Dendritic cell treated with granulocyte-macrophage colony-stimulating factor and Interleukin-4, amounts not matched to agents 40 ng/mL and 50 ng/mL, for 4 days (primary cell): Measurements from ENCODE around the gene HIP1.
"Not testable (repeated sequence)": the region's sequence is repeated elsewhere in the genome, so short reads cannot be mapped to it uniquely, and the experiment has no call there.

ENCODE experiments used
- H3K27ac Mint-ChIP-seq: one replicate; pipeline ENCODE4 v1.8.0; 2022; ENCODE audit warnings: mild to moderate bottlenecking, mixed read lengths
- H3K27me3 Mint-ChIP-seq: one replicate; pipeline ENCODE4 v1.8.0; 2022; ENCODE audit warnings: mild to moderate bottlenecking, mixed read lengths
- H3K36me3 Mint-ChIP-seq: one replicate; pipeline ENCODE4 v1.8.0; 2022; ENCODE audit warnings: low read depth, mixed read lengths
- H3K4me1 Mint-ChIP-seq: one replicate; pipeline ENCODE4 v1.8.0; 2022; ENCODE audit warnings: low read depth, mixed read lengths
- H3K4me3 Mint-ChIP-seq: one replicate; pipeline ENCODE4 v1.8.0; 2022; ENCODE audit warnings: mild to moderate bottlenecking, moderate library complexity, mixed read lengths
- H3K9me3 Mint-ChIP-seq: one replicate; pipeline ENCODE4 v1.8.0; 2022; ENCODE audit warnings: mixed read lengths
- intact Hi-C: fragments of 100-400 bp; cut with micrococcal nuclease; formaldehyde crosslinking; loops from one replicate; pipeline ENCODE4 v1.15.0; 2022

Gene HIP1

DNA sequence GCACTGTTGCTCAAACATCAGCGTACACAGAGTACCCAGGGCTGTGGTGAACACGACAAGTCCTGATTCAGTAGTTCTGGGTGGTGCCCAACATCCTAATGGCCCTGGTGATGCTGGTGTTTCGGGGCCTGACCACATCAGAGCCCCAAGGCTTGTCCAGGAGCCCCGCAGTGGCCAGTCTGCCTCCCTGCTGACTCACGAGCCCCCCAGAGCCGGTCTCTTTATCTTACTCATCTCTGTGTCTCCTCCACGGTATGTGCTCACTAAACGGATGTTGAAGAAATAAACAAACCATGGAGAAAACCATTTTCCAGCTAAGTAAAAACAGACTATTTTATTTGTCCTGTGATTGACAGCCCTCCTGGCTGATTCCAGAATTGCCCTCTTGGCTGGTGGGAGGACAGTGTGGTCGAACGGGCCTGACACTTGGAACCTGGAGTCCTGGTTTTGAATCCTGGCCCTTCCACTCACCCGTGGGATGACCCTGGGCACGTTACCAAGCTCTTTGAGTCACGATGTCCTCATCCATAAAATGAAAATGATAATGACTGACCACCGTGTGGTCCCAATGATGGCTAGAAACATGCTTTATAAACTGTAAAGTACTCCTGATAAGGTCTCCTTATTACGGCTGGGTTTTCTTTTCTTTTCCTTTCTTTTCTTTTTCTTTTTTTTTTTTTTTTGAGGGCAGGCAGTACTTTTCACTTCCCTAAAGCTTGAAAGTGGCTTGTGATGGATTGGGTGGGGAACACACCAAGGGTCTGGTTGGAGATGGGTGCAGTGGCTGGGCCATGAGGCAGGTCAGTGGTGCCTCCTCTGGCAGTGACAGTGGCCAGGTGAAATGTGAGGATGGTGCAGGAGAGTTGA lies 5.7 kb downstream of the HIP1 start:
- peaks cover 43% of the 10 kb centered on the region for H3K36me3 Mint-ChIP-seq
- H3K9me3 Mint-ChIP-seq = no peaks in the 10 kb centered on the region
- peaks cover 68% of the 10 kb centered on the region for H3K4me1 Mint-ChIP-seq
- no peaks in the 10 kb centered on the region for H3K27me3 Mint-ChIP-seq
- intact Hi-C loops = no loop called here
- no peak overlapping the region for H3K4me3 Mint-ChIP-seq
- no peak overlapping the region for H3K27ac Mint-ChIP-seq

DNA sequence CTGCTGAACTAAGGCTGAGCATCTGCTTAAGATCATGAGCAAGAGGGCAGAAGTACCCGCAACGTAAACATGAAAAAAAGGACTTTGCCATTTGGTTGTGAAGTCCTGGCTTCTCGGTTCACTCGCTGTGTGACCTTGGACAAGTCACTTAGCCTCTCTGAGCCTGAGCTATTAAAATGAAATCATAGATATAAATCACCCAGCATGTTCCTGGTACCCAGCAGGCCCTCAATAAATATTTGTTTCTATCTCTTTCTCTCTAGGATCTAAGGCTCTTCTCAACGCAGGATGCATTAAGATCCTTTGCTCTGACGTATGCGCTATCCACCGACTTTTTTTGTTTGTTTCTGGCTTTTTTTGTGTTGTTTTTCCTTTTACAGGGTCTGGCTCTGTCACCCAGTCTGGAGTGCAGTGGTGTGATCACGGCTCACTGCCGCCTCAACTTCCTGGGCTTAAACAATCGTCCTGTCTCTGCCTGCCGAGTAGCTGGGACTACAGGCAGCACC lies 6.7 kb downstream of the HIP1 start:
- Mint-ChIP-seq H3K36me3 (peaks cover 43% of the 10 kb centered on the region), H3K4me3 (no peak overlapping the region), H3K27me3 (no peaks in the 10 kb centered on the region), H3K27ac (no peak overlapping the region), H3K4me1 (peaks cover 62% of the 10 kb centered on the region), H3K9me3 (no peaks in the 10 kb centered on the region)
- intact Hi-C loops = no loop called here

DNA sequence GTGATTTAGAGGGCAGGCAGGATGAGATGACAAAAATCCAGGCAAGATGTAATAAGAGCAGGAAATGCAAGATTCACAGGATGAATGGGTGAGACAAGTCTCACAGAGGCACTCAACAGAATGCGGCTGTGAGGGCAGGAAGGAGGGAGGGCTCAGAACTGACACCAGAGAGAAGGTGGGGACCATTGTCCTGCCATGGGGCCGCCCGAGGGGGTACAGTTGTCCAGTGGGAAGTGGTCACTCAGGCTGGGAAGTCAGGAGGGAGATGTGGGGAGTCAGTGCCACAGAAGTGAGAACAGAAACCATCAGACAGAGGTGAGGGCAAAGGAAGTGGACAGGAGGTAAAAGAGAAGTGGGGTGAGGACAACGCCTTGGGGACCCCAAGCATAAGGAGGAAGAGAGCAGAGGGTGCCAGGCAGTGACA lies 8.9 kb downstream of the HIP1 start:
- no peaks in the 10 kb centered on the region for H3K9me3 Mint-ChIP-seq
- peaks cover 33% of the 10 kb centered on the region for H3K36me3 Mint-ChIP-seq
- peaks cover 61% of the 10 kb centered on the region for H3K4me1 Mint-ChIP-seq
- intact Hi-C loops = loop anchor here (5.0 kb wide), 1 partner anchor 32 kb away; no protein-coding TSS in a partner anchor
- peak overlapping the region; percentile 54 for H3K27ac Mint-ChIP-seq
- no peak overlapping the region for H3K4me3 Mint-ChIP-seq
- H3K27me3 Mint-ChIP-seq = no peaks in the 10 kb centered on the region

GRCh38 chr7:75727881-75728593 lies 10.7 kb downstream of the HIP1 start:
- Mint-ChIP-seq H3K4me1 (peaks cover 52% of the 10 kb centered on the region), H3K36me3 (peaks cover 31% of the 10 kb centered on the region), H3K27me3 (no peaks in the 10 kb centered on the region), H3K4me3 (no peak overlapping the region), H3K9me3 (no peaks in the 10 kb centered on the region), H3K27ac (no peak overlapping the region)
- intact Hi-C loops = loop anchor here (5.0 kb wide), 1 partner anchor 34 kb away; no protein-coding TSS in a partner anchor

GRCh38 chr7:75727351-75727750 lies 11.4 kb downstream of the HIP1 start:
- Mint-ChIP-seq H3K4me1 (peaks cover 51% of the 10 kb centered on the region), H3K36me3 (peaks cover 24% of the 10 kb centered on the region)
- H3K9me3 Mint-ChIP-seq, H3K4me3 Mint-ChIP-seq, H3K27me3 Mint-ChIP-seq, H3K27ac Mint-ChIP-seq: not testable (repeated sequence)
- intact Hi-C loops = loop anchor here (5.0 kb wide), 1 partner anchor 35 kb away; no protein-coding TSS in a partner anchor

GRCh38 chr7:75725306-75725705 lies 13.4 kb downstream of the HIP1 start:
- Mint-ChIP-seq H3K27ac (no peak overlapping the region), H3K27me3 (no peaks in the 10 kb centered on the region), H3K4me1 (peaks cover 46% of the 10 kb centered on the region), H3K4me3 (no peak overlapping the region), H3K36me3 (peaks cover 13% of the 10 kb centered on the region), H3K9me3 (no peaks in the 10 kb centered on the region)
- intact Hi-C loops = loop anchor here (5.0 kb wide), 1 partner anchor 37 kb away; no protein-coding TSS in a partner anchor

GRCh38 chr7:75723444-75723843 lies 15.3 kb downstream of the HIP1 start:
- H3K4me3 Mint-ChIP-seq = no peak overlapping the region
- intact Hi-C loops = no loop called here
- no peaks in the 10 kb centered on the region for H3K27me3 Mint-ChIP-seq
- peaks cover 30% of the 10 kb centered on the region for H3K4me1 Mint-ChIP-seq
- H3K27ac Mint-ChIP-seq = no peak overlapping the region
- no peaks in the 10 kb centered on the region for H3K9me3 Mint-ChIP-seq
- H3K36me3 Mint-ChIP-seq = peaks cover 14% of the 10 kb centered on the region

- peaks cover 24% of the 10 kb centered on the region for H3K4me1 Mint-ChIP-seq
- intact Hi-C loops = no loop called here
- H3K36me3 Mint-ChIP-seq = peaks cover 17% of the 10 kb centered on the region
- H3K27ac Mint-ChIP-seq = no peak overlapping the region
- no peak overlapping the region for H3K4me3 Mint-ChIP-seq
- H3K27me3 Mint-ChIP-seq = no peaks in the 10 kb centered on the region
- no peaks in the 10 kb centered on the region for H3K9me3 Mint-ChIP-seq
Observed at GRCh38 chr7:75722373-75722772, 16.4 kb downstream of the HIP1 start.

DNA sequence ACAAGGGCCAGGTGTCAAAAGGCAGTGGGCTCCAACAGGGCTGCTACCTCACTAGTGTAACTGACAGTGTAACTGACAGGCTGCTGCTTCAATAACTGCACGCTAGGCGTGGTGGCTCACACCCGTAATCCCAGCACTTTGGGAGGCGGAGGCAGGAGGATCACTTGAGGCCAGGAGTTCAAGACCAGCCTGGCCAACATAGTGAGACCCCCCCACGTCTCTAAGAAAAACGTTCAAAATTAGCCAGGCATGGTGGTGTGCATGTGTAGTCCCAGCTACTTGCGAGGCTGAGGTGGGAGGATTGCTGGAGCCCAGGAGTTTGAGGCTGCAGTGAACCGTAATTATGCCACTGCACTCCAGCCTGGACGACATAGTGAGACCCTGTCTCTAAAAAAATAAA lies 16.8 kb downstream of the HIP1 start:
- H3K4me3 Mint-ChIP-seq, intact Hi-C loops, H3K27ac Mint-ChIP-seq, H3K9me3 Mint-ChIP-seq, H3K27me3 Mint-ChIP-seq: not testable (repeated sequence)
- Mint-ChIP-seq H3K4me1 (peaks cover 24% of the 10 kb centered on the region), H3K36me3 (peaks cover 21% of the 10 kb centered on the region)

- peaks cover 21% of the 10 kb centered on the region for H3K36me3 Mint-ChIP-seq
- H3K27ac Mint-ChIP-seq = no peak overlapping the region
- no peaks in the 10 kb centered on the region for H3K9me3 Mint-ChIP-seq
- intact Hi-C loops = no loop called here
- no peaks in the 10 kb centered on the region for H3K27me3 Mint-ChIP-seq
- H3K4me1 Mint-ChIP-seq = peaks cover 24% of the 10 kb centered on the region
- no peak overlapping the region for H3K4me3 Mint-ChIP-seq
Observed at GRCh38 chr7:75721426-75721825, 17.3 kb downstream of the HIP1 start.

DNA sequence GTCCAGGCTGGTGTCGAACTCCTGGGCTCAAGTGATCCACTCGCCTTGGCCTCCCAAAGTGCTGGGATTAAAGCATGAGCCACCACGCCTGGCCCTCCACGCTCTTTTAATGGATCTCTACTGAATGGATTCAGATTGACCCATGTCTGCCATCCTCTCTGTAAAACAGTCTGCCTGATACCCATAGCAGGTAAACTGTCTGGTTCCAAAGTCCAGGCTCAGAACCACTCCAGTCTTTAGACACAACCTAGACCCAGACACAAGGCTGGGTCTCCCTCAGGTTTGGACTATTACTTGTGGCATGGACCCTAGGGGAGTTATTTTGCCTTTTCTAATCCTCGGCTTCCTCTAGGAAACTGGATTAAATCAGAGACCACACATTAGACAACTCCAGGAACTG lies 19.1 kb downstream of the HIP1 start:
- no peak overlapping the region for H3K4me3 Mint-ChIP-seq

DNA sequence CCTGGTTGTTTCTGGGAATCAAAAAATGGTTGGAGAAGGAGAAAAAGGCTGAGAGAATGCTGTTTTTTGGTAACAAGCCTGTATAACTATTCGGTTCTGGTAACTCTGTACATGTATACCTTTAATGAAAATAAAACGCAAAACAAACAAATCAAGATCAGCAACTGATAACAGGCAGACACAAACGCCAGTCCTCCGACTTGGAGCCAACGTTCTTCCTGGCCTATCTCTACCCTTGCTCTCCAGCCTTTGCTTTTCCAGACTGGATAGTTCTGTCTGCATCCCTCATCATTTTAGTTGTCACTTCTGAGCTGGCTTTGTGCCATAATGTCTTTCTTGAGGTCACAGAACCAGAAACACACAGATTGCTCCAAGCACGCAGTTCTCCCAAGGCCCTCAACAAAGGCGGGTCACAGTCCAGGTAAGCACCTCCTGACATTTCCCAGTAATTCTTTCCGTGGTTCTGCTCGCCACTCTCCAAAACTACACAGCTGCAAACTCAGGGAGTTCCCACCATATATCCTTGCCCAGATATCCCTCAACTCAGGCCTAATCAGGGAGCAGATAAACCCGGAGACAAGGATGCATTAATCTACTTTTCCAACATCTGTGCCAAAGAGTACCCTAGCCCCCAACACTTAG lies 20.2 kb downstream of the HIP1 start:
- H3K4me1 Mint-ChIP-seq = peaks cover 12% of the 10 kb centered on the region
- no peak overlapping the region for H3K4me3 Mint-ChIP-seq
- intact Hi-C loops = no loop called here
- H3K9me3 Mint-ChIP-seq = peaks cover 14% of the 10 kb centered on the region
- H3K27ac Mint-ChIP-seq = no peak overlapping the region
- no peaks in the 10 kb centered on the region for H3K27me3 Mint-ChIP-seq
- peaks cover 32% of the 10 kb centered on the region for H3K36me3 Mint-ChIP-seq

More for the DNA sequence above, 19.1 kb downstream of the HIP1 start:
- H3K9me3 Mint-ChIP-seq = peaks cover 14% of the 10 kb centered on the region
- H3K27me3 Mint-ChIP-seq = no peaks in the 10 kb centered on the region
- intact Hi-C loops = no loop called here
- H3K27ac Mint-ChIP-seq = no peak overlapping the region
- H3K36me3 Mint-ChIP-seq = peaks cover 34% of the 10 kb centered on the region
- peaks cover 13% of the 10 kb centered on the region for H3K4me1 Mint-ChIP-seq

DNA sequence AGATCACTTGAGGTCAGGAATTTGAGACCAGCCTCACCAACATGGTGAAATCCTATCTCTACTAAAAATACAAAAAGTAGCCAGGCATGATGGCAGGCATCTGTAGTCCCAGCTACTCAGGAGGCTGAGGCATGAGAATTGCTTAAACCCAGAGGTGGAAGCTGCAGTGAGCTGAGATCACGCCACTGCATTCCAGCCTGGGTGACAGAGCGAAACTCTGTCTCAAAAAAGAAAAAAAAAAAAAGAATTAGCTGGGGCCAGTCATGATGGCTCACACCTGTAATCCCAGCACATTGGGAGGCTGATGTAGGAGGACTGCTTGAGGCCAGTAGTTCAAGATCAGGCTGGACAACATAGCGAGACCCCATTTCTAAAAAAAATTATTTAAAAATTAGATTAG lies 21.0 kb downstream of the HIP1 start:
- H3K27ac Mint-ChIP-seq, intact Hi-C loops, H3K27me3 Mint-ChIP-seq, H3K4me3 Mint-ChIP-seq: not testable (repeated sequence)
- H3K9me3 Mint-ChIP-seq = peaks cover 14% of the 10 kb centered on the region
- H3K4me1 Mint-ChIP-seq = peaks cover 16% of the 10 kb centered on the region
- H3K36me3 Mint-ChIP-seq = peaks cover 28% of the 10 kb centered on the region
